K562 (cell line): ENCODE results near the gene NMNAT2. TPM values are rescaled to one million over a fixed set of nuclear protein-coding genes. Genes with fewer than 3 reads are reported as not detected.

Source experiments
- ATAC-seq: fragments of 200-7000 bp; cut with Tn5 transposase; 3 replicates; pipeline ENCODE4 v1.9.1; 2020; ENCODE audit warnings: moderate library complexity
- BruUV-seq: library from RNA; stranded (reverse); fragments of 400-500 nt; replicated peaks from 2 replicates; lab custom pipeline; 2021; lab: Mats Ljungman, UMichigan
- CTCF ChIA-PET: fragments of 300-600 bp; formaldehyde crosslinking; extraction: SDS; loops from one replicate; lab custom pipeline; 2021; ENCODE audit warnings: low intra/inter-chr PET ratio; lab: Yijun Ruan, JAX
- POLR2A ChIA-PET: fragments of 300-600, 350-650 bp; sonication (Branson Sonifier 250); formaldehyde crosslinking; extraction: SDS; loops from one replicate; lab custom pipeline; 2021; ENCODE audit warnings: antibody characterized with exemption, inconsistent platforms; lab: Yijun Ruan, JAX
- DNase-seq, 4 experiments: peaks; one replicate each; pipeline versions ENCODE4 v3.0.0 to v3.0.0-alpha.2; 2011 to 2018; ENCODE audit warnings: low spot score in 3 of 4, mixed read lengths in 3 of 4; ENCODE audit errors: extremely low read depth in 1 of 4
- FAIRE-seq: peaks from 2 replicates; lab custom pipeline; 2011; peaks lifted over from hg19 to GRCh38; lab: Jason Lieb, UNC
- H2AFZ ChIP-seq: 2 replicates; pipeline ENCODE4 v1.6.0; 2011; ENCODE audit warnings: low read depth, low read length, control low read depth, inconsistent platforms
- H3K27ac ChIP-seq: fragments of 200-600 bp; 3 replicates; pipeline ENCODE4 v1.8.0; 2011; ENCODE audit warnings: low read depth, mild to moderate bottlenecking, control low read depth, inconsistent platforms, low read length, moderate library complexity, mixed read lengths; ENCODE audit errors: extremely low read depth
- H3K27me3 ChIP-seq, 2 experiments: fragments of 300-600 bp in 1 of 2; 2 replicates in 1 of 2; 3 replicates in 1 of 2; pipeline versions ENCODE4 v1.6.0 to v1.8.0; 2011; ENCODE audit warnings: inconsistent platforms in 2 of 2, low read length in 2 of 2, mild to moderate bottlenecking in 1 of 2, mixed read lengths in 1 of 2, moderate library complexity in 1 of 2; ENCODE audit not compliant: control insufficient read depth in 2 of 2, insufficient read depth in 2 of 2
- H3K36me3 ChIP-seq: fragments of 300-600 bp; 3 replicates; pipeline ENCODE4 v1.8.0; 2011; ENCODE audit warnings: mild to moderate bottlenecking, low read length, inconsistent platforms; ENCODE audit not compliant: control insufficient read depth, insufficient read depth
- H3K4me1 ChIP-seq, 2 experiments: fragments of 200-600 bp in 1 of 2; replicated peaks in 1 of 2; 2 replicates in 1 of 2; 3 replicates in 1 of 2; pipeline versions ENCODE4 v1.5.1 to v1.8.0; 2011; ENCODE audit warnings: inconsistent platforms in 2 of 2, low read length in 2 of 2, mild to moderate bottlenecking in 1 of 2, mixed read lengths in 1 of 2, moderate library complexity in 1 of 2; ENCODE audit not compliant: control insufficient read depth in 2 of 2, insufficient read depth in 2 of 2
- H3K4me2 ChIP-seq: 2 replicates; pipeline ENCODE4 v1.6.1; 2011; ENCODE audit warnings: low read length, control low read depth, inconsistent platforms, mixed read lengths; ENCODE audit not compliant: insufficient read depth
- H3K4me3 ChIP-seq: fragments of 200-600 bp; sonication (generic), shearing (Covaris generic); 2 replicates; pipeline ENCODE4 v1.5.1; 2016; ENCODE audit warnings: control low read depth, inconsistent platforms
- H3K79me2 ChIP-seq: fragments of 200-600 bp; 3 replicates; pipeline ENCODE4 v1.8.0; 2011; ENCODE audit warnings: low read length, inconsistent platforms; ENCODE audit not compliant: control insufficient read depth, insufficient read depth
- H3K9ac ChIP-seq, 2 experiments: 2 replicates each; pipeline versions ENCODE4 v1.6.0 to v1.6.1; 2011; ENCODE audit warnings: low read depth in 2 of 2, low read length in 2 of 2, control low read depth in 1 of 2, inconsistent platforms in 1 of 2, mild to moderate bottlenecking in 1 of 2, mixed read lengths in 1 of 2; ENCODE audit not compliant: insufficient read depth in 1 of 2
- H3K9me1 ChIP-seq: one replicate; pipeline ENCODE4 v1.6.0; 2011; ENCODE audit warnings: inconsistent platforms, mild to moderate bottlenecking, low read length, moderate library complexity; ENCODE audit not compliant: control insufficient read depth, insufficient read depth
- H3K9me3 ChIP-seq: replicated peaks from 2 replicates; pipeline ENCODE4 v1.5.1; 2011; ENCODE audit warnings: low read depth, low read length, inconsistent platforms; ENCODE audit not compliant: control insufficient read depth, insufficient read depth
- H4K20me1 ChIP-seq: replicated peaks from 2 replicates; pipeline ENCODE4 v1.6.1; 2011; ENCODE audit warnings: low read length, inconsistent platforms, mixed read lengths; ENCODE audit not compliant: control insufficient read depth, insufficient read depth
- ARHGAP35 ChIP-seq: fragments of 450-650 bp; IDR thresholded peaks from 2 replicates; pipeline ENCODE4 v1.6.1; 2018; ENCODE audit not compliant: partially characterized antibody
- DEAF1 ChIP-seq: fragments of 450-650 bp; formaldehyde crosslinking; IDR thresholded peaks from 2 replicates; pipeline ENCODE4 v1.4.0; 2020; ENCODE audit warnings: mild to moderate bottlenecking, moderate library complexity
- HDGF ChIP-seq: fragments of 450-650 bp; IDR thresholded peaks from 2 replicates; pipeline ENCODE4 v1.6.1; 2016
- IRF9 ChIP-seq: fragments of 450-650 bp; IDR thresholded peaks from 2 replicates; pipeline ENCODE4 v1.6.1; 2016; ENCODE audit warnings: missing biosample characterization, missing genetic modification characterization
- MIER1 ChIP-seq: fragments of 450-650 bp; IDR thresholded peaks from 2 replicates; pipeline ENCODE4 v1.6.1; 2016; ENCODE audit warnings: antibody characterized with exemption, mild to moderate bottlenecking, low read depth
- MNT ChIP-seq, 2 experiments: fragments of 450-650 bp; conservative IDR thresholded peaks; 2 replicates each; pipeline ENCODE4 v1.6.1; 2017; ENCODE audit warnings: mild to moderate bottlenecking in 2 of 2, moderate library complexity in 2 of 2
- MXI1 ChIP-seq: IDR thresholded peaks from 2 replicates; pipeline ENCODE4 v1.6.1; 2011; ENCODE audit warnings: low read depth, mild to moderate bottlenecking, improper control_type of control experiment, low read length
- SIRT6 ChIP-seq: IDR thresholded peaks from one replicate; pipeline ENCODE4 v1.6.1; 2012; ENCODE audit warnings: low read depth, mild to moderate bottlenecking, control low read depth, inconsistent platforms, low read length, moderate library complexity
- SMAD3 ChIP-seq: fragments of 450-650 bp; formaldehyde crosslinking; conservative IDR thresholded peaks from 2 replicates; pipeline ENCODE4 v1.4.0; 2020; ENCODE audit warnings: mild to moderate bottlenecking
- U2AF2 ChIP-seq: fragments of 200-400 bp; formaldehyde crosslinking; optimal IDR thresholded peaks from 2 replicates; pipeline ENCODE3; 2017; ENCODE audit warnings: low read depth, mild to moderate bottlenecking, low read length
- VEZF1 ChIP-seq: fragments of 200-800 bp; sonication (Bioruptor generic); IDR thresholded peaks from 2 replicates; pipeline ENCODE4 v1.6.1; 2017; ENCODE audit warnings: missing genetic modification characterization, missing compliant biosample characterization
- ZNF133 ChIP-seq: fragments of 250-450 bp; sonication (Bioruptor Pico); IDR thresholded peaks from 2 replicates; pipeline ENCODE4 v1.4.0; 2020; ENCODE audit warnings: mild to moderate bottlenecking
- ZNF197 ChIP-seq: fragments of 200-800 bp; sonication (Bioruptor generic); IDR thresholded peaks from 2 replicates; pipeline ENCODE4 v1.6.1; 2016; ENCODE audit warnings: low read depth, missing genetic modification characterization, missing compliant biosample characterization
- ZNF316 ChIP-seq: fragments of 450-650 bp; IDR thresholded peaks from 2 replicates; pipeline ENCODE4 v1.6.1; 2016
- ZNF408 ChIP-seq: fragments of 250-450 bp; sonication (Bioruptor Pico); IDR thresholded peaks from 2 replicates; pipeline ENCODE4 v1.4.0; 2020; ENCODE audit warnings: low read depth, mild to moderate bottlenecking, moderate library complexity
- WGBS: fragments of 100-300 bp; shearing (Covaris generic); methylation state at CpG from one replicate; pipeline ENCODE4 v1.1.6; 2016; ENCODE audit warnings: low coverage, mixed read lengths; ENCODE audit not compliant: insufficient coverage; ENCODE audit errors: missing lambda C conversion rate; 5-methylcytosine and 5-hydroxymethylcytosine counted together
- in situ Hi-C: fragments of 300-500 bp; cut with MboI; formaldehyde crosslinking; loops from 4 replicates; pipeline ENCODE4 v1.15.0; 2018; ENCODE audit warnings: inconsistent platforms, mixed read lengths
- intact Hi-C: fragments of 100-400 bp; cut with micrococcal nuclease; formaldehyde crosslinking; loops from 2 replicates; pipeline ENCODE4 v1.14.2; 2022
- polyA plus RNA-seq, 8 experiments: library from polyadenylated mRNA; depleted of rRNA in 4 of 8; stranded (reverse) in 5 of 8; unstranded in 3 of 8; fragments of >200 nt; fragmentation: Nextera tagmentation in 2 of 8; fragmentation: Illumina TruSeq in 1 of 8; extraction: Ambion mirVana in 2 of 8; extraction: Trizol in 1 of 8; gene quantifications; 2 replicates each; pipeline versions ENCODE4 v1.2.1 to v1.2.3, GENCODE V29; 2011 to 2014; ENCODE audit warnings: inconsistent platforms in 1 of 8, missing spikeins in 1 of 8
- total RNA-seq, 7 experiments: library from RNA; depleted of rRNA in 6 of 7; stranded (reverse); fragments of >200 nt in 6 of 7; fragmentation: Illumina TruSeq in 2 of 7; extraction: Trizol in 2 of 7; gene quantifications; 2 replicates each; pipeline versions ENCODE4 v1.2.1 to v1.2.3, GENCODE V29; 2011 to 2021; ENCODE audit warnings: low replicate concordance in 1 of 7
- TF ChIP-seq, protein P1 (sequence below): IDR thresholded peaks from 2 replicates; pipeline ENCODE4 v1.6.1; 2012; ENCODE audit warnings: low read depth, low read length, improper control_type of control experiment, borderline replicate concordance

Gene NMNAT2
- total and polyA plus RNA-seq, 9 of the 15 experiments (the other 6 are each of a cell fraction or from before 2014, with no cell fraction given): not detected

DNA sequence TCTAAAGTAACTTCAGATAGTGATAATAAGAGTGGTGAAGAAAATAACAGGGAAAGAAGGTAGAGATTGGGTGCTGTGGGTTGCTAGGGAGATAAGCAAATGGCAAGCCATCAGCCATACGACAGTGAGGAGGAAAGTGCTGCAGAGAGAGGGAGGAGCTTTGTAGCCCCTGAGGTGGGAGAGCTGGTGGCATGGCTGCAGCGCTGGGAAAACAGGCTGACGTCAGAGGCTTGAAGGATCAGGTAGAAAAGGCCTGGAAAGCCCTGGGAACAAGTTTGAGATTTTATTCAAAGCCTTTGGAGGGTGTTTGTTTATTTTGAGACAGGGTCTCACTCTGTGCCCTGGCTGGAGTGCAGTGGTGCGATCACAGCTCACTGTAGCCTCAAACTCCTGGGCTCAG, 109.5 kb downstream of the NMNAT2 start:
- Histone ChIP-seq H3K9me1 (no peaks in the 10 kb centered on the region), H3K27me3 (peaks cover 10 to 17% of the 10 kb centered on the region in 2 experiments; a peak in 3 of 5 replicates), H3K9me3 (no peaks in the 10 kb centered on the region), H3K4me1 (no peaks in the 10 kb centered on the region), H3K9ac (no peak overlapping the region), H3K27ac (no peak overlapping the region), H4K20me1 (no peaks in the 10 kb centered on the region), H3K79me2 (no peaks in the 10 kb centered on the region), H3K36me3 (no peaks in the 10 kb centered on the region), H3K4me2 (no peak overlapping the region), H3K4me3 (no peak overlapping the region), H2AFZ (no peak overlapping the region)
- BruUV-seq: no TSS peak
- ATAC-seq: no peak
- TF ChIP-seq SIRT6 (no peak), MIER1 (no peak), HDGF (no peak), ZNF316 (no peak), ZNF133 (CRISPR knock-in tag) (no peak), VEZF1 (CRISPR knock-in tag) (no peak), ZNF197 (CRISPR knock-in tag) (no peak), ARHGAP35 (no peak), ZNF408 (CRISPR knock-in tag) (no peak), U2AF2 (no peak), MXI1 (no peak), IRF9 (tag) (no peak), MNT (conservative IDR thresholded peaks at IDR 0.05) (no peak), SMAD3 (CRISPR knock-in tag) (no peak), DEAF1 (CRISPR knock-in tag) (no peak)
- TF ChIP-seq, protein P1, sequence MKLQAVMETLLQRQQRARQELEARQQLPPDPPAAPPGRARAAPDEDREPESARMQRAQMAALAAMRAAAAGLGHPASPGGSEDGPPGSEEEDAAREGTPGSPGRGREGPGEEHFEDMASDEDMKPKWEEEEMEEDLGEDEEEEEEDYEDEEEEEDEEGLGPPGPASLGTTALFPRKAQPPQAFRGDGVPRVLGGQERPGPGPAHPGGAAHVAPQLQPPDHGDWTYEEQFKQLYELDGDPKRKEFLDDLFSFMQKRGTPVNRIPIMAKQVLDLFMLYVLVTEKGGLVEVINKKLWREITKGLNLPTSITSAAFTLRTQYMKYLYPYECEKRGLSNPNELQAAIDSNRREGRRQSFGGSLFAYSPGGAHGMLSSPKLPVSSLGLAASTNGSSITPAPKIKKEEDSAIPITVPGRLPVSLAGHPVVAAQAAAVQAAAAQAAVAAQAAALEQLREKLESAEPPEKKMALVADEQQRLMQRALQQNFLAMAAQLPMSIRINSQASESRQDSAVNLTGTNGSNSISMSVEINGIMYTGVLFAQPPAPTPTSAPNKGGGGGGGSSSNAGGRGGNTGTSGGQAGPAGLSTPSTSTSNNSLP: no peak
- in situ Hi-C loops: no loop called here
- ChIA-PET POLR2A (no interaction called here), CTCF (no interaction called here)
- DNase-seq: no peak
- intact Hi-C loops: no loop called here
- 0% methylated on average over 4 of the region's 4 CpGs for WGBS
- FAIRE-seq: no peak
